Activated CD4-positive, CD25-positive, alpha-beta regulatory T cell treated with anti-CD3 and anti-CD28 coated beads, Interleukin-2, amount 50 U/mL, for 16 hours (primary cell): ENCODE data around the gene FUT1.
A peak's percentile ranks its signal among the peaks of the same experiment; 100 is the strongest.
"Not testable (repeated sequence)": the region's sequence is repeated elsewhere in the genome, so short reads cannot be mapped to it uniquely, and the experiment has no call there.

Experiments used
- DNase-seq: peaks from one replicate; pipeline ENCODE4 v3.0.0-alpha.2; 2020; ENCODE audit warnings: low read depth, low spot score

The FUT1 gene

GRCh38 chr19:48768994-48769713, 16.7 kb upstream of the FUT1 start:
- DNase-seq = no peak

DNA sequence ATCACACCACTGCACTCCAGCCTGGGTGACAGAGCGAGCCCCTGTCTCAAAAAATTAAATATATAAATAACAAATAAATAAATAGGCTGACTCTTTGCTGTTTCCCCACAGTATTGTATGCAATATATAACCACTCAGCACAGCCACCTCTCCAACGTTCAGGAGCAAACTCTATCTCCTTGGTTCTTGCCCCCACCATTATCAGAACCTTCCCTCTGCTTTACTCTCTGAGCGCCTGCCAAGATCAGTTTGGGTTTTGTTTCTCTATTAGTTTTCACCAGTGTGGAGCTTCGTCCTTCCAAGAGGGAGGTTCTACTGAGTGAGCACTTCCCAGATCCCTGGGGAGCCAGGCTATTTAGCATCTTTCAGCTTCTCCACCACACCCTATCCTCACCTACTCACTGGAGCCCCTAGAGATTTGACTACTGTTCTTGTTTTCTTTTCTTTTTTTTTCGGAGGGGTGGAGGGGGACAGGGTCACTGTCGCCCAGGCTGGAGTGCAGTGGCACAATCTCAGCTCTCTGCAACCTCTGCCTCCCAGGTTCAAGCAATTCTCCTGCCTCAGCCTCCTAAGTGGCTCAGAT, 15.8 kb upstream of the FUT1 start:
- not testable (repeated sequence) for DNase-seq

DNA sequence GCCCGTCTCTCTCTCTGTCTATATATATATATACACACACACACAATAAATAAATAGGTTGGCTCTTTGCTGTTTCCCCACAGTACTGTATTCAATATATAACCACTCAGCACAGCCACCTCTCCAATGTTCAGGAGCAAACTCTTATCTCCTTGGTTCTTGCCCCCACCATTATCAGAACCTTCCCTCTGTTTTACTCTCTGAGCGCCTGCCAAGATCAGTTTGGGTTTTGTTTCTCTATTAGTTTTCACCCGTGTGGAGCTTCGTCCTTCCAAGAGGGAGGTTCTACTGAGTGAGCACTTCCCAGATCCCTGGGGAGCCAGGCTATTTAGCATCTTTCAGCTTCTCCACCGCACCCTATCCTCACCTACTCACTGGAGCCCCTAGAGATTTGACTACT, 13.4 kb upstream of the FUT1 start:
- not testable (repeated sequence) for DNase-seq

- no peak for DNase-seq
Measured at GRCh38 chr19:48760504-48761205, 8.2 kb upstream of the FUT1 start.

- no peak for DNase-seq
Measured at GRCh38 chr19:48757741-48758144, 5.3 kb upstream of the FUT1 start.

DNA sequence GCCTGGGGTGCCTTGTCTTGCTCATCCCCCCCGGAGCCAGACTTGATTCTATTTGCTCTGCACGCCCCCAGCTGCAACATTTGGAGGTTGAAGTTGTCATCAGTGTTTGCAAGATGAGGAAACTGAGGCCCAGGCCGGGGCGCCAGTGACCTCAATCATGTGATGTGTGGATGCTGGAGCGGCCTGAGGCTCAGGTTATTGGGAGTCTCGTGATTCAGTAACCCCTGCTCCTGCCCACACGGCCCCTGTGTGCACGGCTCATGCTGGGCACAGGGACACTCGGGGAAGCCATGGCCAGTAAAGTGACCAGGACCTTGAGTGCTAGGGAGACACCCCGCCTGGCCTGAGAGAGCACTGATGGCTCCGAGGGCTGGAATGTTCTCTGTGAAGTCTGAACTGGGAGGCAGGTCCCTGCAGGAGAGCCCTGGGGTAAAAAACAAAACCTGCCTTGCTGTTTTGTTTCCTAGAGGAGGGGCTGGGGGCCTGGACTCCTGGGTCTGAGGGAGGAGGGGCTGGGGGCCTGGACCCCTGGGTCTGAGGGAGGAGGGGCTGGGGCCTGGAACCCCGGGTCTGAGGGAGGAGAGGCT, 4.7 kb upstream of the FUT1 start:
- DNase-seq = no peak

GRCh38 chr19:48756686-48757085, 4.2 kb upstream of the FUT1 start:
- DNase-seq = no peak

GRCh38 chr19:48756212-48756611, 3.8 kb upstream of the FUT1 start:
- DNase-seq = no peak

- no peak for DNase-seq
Measured at GRCh38 chr19:48755787-48756186, 3.3 kb upstream of the FUT1 start.

- DNase-seq = no peak
Measured at GRCh38 chr19:48755084-48755641, 2.7 kb upstream of the FUT1 start, which contains the start of gene FGF21. TSS of gene FGF21 (plus strand) at chr19:48755524. CDS start at chr19:48756237, 713 bp downstream.

DNA sequence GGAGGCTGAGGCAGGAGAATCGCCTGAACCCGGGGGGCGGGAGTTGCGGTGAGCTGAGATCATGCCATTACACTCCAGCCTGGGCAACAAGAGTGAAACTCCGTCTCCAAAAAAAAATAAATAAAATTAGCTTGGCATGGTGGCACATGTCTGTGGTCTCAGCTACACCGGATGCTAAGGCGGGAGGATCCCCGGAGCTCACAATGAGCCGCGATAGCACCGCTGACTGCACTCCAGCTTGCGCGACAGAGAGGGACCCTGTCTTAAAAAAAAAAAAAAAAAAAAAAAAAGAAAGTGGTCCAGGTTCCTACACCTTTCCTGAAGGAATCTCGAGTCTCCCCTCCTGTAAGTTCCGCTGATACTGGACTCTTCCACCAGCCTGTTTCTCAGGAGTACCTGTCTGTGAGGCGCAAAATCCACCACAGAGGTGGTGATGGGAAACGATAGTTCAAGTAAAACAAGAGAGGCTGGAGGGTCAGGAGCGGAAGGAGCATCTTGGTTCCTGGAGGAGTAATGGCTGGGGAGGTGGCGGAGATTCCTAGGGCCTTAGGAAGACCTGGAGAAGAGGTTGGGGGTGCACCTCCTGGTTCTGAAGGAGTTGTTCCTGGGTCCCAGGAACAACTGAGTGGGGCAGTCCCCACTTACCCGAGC, 471 bp downstream of the FUT1 start:
- DNase-seq = no peak

DNA sequence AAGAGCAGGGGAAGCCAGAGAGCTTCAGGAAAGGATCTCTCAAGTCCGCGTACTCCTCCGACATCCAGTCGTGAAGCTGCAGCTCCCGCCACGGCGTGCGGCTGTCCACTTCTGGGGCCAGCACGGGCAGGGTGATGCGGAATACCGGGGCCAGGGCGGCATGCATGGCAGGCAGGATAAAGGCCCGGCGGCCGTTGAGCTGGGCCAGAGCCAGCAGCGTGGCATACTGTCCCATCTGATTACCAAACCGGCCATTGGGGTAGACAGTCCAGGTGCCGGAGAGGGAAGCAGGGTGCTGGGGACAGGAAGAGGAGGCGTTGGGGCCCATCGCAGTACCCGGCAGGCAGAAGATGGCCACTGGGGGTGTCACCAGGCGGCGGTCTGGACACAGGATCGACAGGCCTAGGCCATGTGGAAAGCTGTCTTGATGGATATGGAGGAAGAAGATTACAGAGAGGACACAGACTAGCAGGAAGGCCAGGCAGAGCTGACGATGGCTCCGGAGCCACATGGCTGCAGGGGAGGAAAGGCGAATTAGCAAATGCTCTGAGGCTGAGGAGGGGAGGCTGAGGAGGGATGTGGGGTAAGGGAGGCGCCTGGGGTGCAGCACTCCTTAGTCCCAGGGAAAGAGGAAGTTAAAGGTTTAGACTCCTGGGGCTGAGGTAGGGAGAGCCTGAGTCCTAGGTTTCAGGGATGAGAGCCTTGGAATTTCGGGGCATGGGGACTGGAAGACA, 1.5 kb downstream of the FUT1 start:
- DNase-seq = no peak

DNA sequence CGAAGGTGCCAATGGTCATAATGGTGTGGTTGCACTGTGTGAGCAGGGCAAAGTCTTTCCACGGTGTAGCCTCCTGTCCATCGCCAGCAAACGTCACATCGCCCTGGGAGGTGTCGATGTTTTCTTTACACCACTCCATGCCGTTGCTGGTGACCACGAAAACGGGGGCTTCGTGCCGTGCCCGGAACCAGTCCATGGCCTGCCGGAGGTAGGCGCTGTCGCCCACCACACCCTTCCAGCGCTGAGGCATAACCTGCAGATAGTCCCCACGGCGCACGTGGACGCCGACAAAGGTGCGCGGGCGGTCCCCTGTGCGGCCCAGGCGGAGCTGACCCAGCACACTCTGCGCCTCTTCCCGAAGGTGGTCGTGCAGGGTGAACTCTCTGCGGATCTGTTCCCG, 2.1 kb downstream of the FUT1 start:
- no peak for DNase-seq

- DNase-seq = no peak
Measured at GRCh38 chr19:48749571-48750198, 2.8 kb downstream of the FUT1 start.

GRCh38 chr19:48746738-48747575, 5.5 kb downstream of the FUT1 start, which contains the start of gene IZUMO1:
TSS of gene IZUMO1 (minus strand) at chr19:48746909. CDS start at chr19:48745859, 1,050 bp downstream.
- peak; percentile 25 for DNase-seq

DNA sequence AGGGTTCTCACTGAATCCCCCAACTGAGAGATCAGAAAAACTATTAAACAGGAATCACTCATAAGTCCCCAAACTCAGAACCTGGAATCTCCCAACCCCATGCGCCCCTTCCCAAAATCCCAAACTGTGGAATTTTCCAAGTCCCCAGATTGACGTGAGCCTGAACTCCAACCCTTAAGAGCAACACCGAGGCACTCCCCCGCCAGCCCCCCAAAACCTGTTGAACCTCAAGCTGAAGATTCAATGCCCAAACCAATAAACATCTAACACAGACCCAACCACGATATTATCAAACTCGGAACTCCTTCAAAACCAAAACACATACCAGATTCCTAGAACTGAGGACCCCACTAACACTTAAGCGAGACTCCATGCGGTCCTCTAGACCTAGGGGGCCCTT, 6.3 kb downstream of the FUT1 start:
- DNase-seq = no peak

DNA sequence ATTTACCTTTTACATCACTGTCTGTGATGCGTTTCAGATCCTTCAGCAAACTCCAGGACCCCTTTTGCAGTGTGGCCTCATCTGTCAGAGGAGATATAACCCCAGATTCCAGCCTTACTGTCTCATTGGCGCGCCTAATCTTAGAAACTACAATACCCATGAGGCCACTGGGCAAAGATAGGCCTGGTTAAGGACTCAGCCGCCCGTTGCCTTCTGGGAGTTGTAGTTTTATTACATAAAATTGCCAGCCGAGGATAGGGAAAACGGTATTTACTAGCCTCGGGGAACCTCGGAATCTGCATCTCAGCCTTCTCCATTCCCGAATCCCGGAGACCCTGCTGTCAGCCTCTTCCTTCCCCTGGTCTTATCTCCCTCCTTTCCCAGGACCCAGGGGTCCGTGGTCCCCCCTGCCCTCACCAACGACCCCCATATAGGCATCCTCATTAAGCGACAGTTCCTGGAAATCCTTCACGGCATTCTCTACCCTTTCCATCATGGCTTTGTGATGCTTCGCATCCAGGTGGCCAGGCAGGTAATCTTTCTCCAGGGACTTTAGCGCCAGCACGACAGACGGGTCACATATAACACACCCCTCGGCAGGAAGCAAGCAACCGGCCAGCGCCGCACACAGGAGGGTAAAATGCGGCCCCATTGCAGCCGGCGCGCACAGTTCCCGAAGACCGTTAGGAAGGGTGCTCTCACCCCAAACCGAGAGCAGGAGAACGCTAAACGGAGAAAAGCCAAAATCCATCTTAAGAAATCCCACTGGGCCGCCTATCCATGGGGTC, 7.0 kb downstream of the FUT1 start:
- DNase-seq = no peak

GRCh38 chr19:48742096-48742495, 10.3 kb downstream of the FUT1 start:
- DNase-seq = no peak
